HEK293 (cell line): ENCODE results near the gene INSRR.

ENCODE experiments used
- CTCF ChIA-PET: fragments of 350-600 bp; formaldehyde crosslinking; extraction: SDS; loops from one replicate; lab custom pipeline; 2021; ENCODE audit warnings: antibody characterized with exemption; lab: Yijun Ruan, JAX
- POLR2A ChIA-PET: fragments of 300-600 bp; formaldehyde crosslinking; extraction: SDS; loops from one replicate; lab custom pipeline; 2020; ENCODE audit warnings: antibody characterized with exemption, inconsistent platforms; lab: Yijun Ruan, JAX
- H3K27ac ChIP-seq: fragments of 200-500 bp; sonication (Bioruptor generic); 2 replicates; pipeline ENCODE4 v1.5.1; 2014; ENCODE audit warnings: low read depth, low read length, control low read depth, inconsistent platforms; ENCODE audit errors: extremely low read depth
- H3K36me3 ChIP-seq, 2 experiments: fragments of 200-500 bp in 1 of 2; sonication (Bioruptor generic) in 1 of 2; 1 replicate in 1 of 2; 2 replicates in 1 of 2; pipeline ENCODE4 v1.5.1; 2014 to 2017; ENCODE audit warnings: inconsistent platforms in 2 of 2, low read length in 2 of 2; ENCODE audit not compliant: control insufficient read depth in 2 of 2, insufficient read depth in 1 of 2
- H3K4me1 ChIP-seq: fragments of 200-500 bp; sonication (Bioruptor generic); 2 replicates; pipeline ENCODE4 v1.5.1; 2014; ENCODE audit warnings: mild to moderate bottlenecking, low read length, inconsistent platforms; ENCODE audit not compliant: control insufficient read depth, insufficient read depth
- H3K4me3 ChIP-seq: 2 replicates; pipeline ENCODE4 v1.5.1; 2011; ENCODE audit warnings: low read depth, mild to moderate bottlenecking, control low read depth, low read length, moderate library complexity
- H3K9me3 ChIP-seq: fragments of 200-500 bp; sonication (Bioruptor generic); 2 replicates; pipeline ENCODE4 v1.5.1; 2014; ENCODE audit warnings: low read depth, low read length, inconsistent platforms; ENCODE audit not compliant: control insufficient read depth, insufficient read depth
- KLF16 ChIP-seq: fragments of 450-650 bp; formaldehyde crosslinking; IDR thresholded peaks from 2 replicates; pipeline ENCODE4 v1.5.1; 2017; ENCODE audit warnings: missing biosample characterization, missing genetic modification characterization
- MYNN ChIP-seq: fragments of 450-650 bp; formaldehyde crosslinking; IDR thresholded peaks from 2 replicates; pipeline ENCODE4 v1.5.1; 2016; ENCODE audit warnings: missing biosample characterization, missing genetic modification characterization, borderline replicate concordance
- REPIN1 ChIP-seq: fragments of 450-650 bp; formaldehyde crosslinking; IDR thresholded peaks from 2 replicates; pipeline ENCODE4 v1.5.1; 2017; ENCODE audit warnings: missing biosample characterization, missing genetic modification characterization, low read depth
- ZIC2 ChIP-seq: fragments of 450-650 bp; formaldehyde crosslinking; IDR thresholded peaks from 2 replicates; pipeline ENCODE4 v1.5.1; 2016; ENCODE audit warnings: missing biosample characterization, missing genetic modification characterization
- ZNF112 ChIP-seq: fragments of 450-650 bp; formaldehyde crosslinking; IDR thresholded peaks from 2 replicates; pipeline ENCODE4 v1.5.0; 2017; ENCODE audit warnings: missing biosample characterization, missing genetic modification characterization
- ZNF133 ChIP-seq: fragments of 450-650 bp; formaldehyde crosslinking; IDR thresholded peaks from 2 replicates; pipeline ENCODE4 v1.5.1; 2016; ENCODE audit warnings: missing biosample characterization, missing genetic modification characterization
- ZNF274 ChIP-seq, 2 experiments: fragments of 200-500 bp in 1 of 2; fragments of 450-650 bp in 1 of 2; sonication (Bioruptor generic) in 1 of 2; formaldehyde crosslinking in 1 of 2; IDR thresholded peaks; 2 replicates each; pipeline versions ENCODE4 v1.5.1 to v1.6.1; 2014 to 2016; ENCODE audit warnings: borderline replicate concordance in 1 of 2, inconsistent platforms in 1 of 2, low read length in 1 of 2, missing biosample characterization in 1 of 2, missing genetic modification characterization in 1 of 2
- ZNF292 ChIP-seq: fragments of 450-650 bp; formaldehyde crosslinking; IDR thresholded peaks from 2 replicates; pipeline ENCODE4 v1.5.1; 2016; ENCODE audit warnings: low read depth, missing biosample characterization, missing genetic modification characterization, borderline replicate concordance
- ZNF501 ChIP-seq: fragments of 450-650 bp; formaldehyde crosslinking; IDR thresholded peaks from 2 replicates; pipeline ENCODE4 v1.5.1; 2016; ENCODE audit warnings: missing biosample characterization, missing genetic modification characterization
- ZNF530 ChIP-seq: fragments of 450-650 bp; formaldehyde crosslinking; IDR thresholded peaks from 2 replicates; pipeline ENCODE4 v1.5.1; 2016; ENCODE audit warnings: low read depth, missing biosample characterization, missing genetic modification characterization
- ZNF555 ChIP-seq: fragments of 450-650 bp; formaldehyde crosslinking; conservative IDR thresholded peaks from 2 replicates; pipeline ENCODE4 v1.5.1; 2017; ENCODE audit warnings: missing biosample characterization, mild to moderate bottlenecking, missing genetic modification characterization, inconsistent platforms
- ZNF610 ChIP-seq: fragments of 450-650 bp; formaldehyde crosslinking; IDR thresholded peaks from 2 replicates; pipeline ENCODE4 v1.5.1; 2016; ENCODE audit warnings: missing biosample characterization, missing genetic modification characterization, borderline replicate concordance
- ZNF623 ChIP-seq: fragments of 450-650 bp; formaldehyde crosslinking; IDR thresholded peaks from 2 replicates; pipeline ENCODE4 v1.5.1; 2016; ENCODE audit warnings: missing biosample characterization, missing genetic modification characterization
- ZNF664 ChIP-seq: fragments of 450-650 bp; formaldehyde crosslinking; IDR thresholded peaks from 2 replicates; pipeline ENCODE4 v1.5.1; 2016; ENCODE audit warnings: missing biosample characterization, missing genetic modification characterization
- ZNF785 ChIP-seq: fragments of 450-650 bp; formaldehyde crosslinking; IDR thresholded peaks from 2 replicates; pipeline ENCODE4 v1.5.1; 2016; ENCODE audit warnings: missing biosample characterization, missing genetic modification characterization
- ZNF843 ChIP-seq: fragments of 450-650 bp; formaldehyde crosslinking; IDR thresholded peaks from 2 replicates; pipeline ENCODE4 v1.5.1; 2016; ENCODE audit warnings: missing biosample characterization, missing genetic modification characterization
- TF ChIP-seq, protein P1 (sequence below): fragments of 450-650 bp; formaldehyde crosslinking; IDR thresholded peaks from 2 replicates; pipeline ENCODE4; 2016; ENCODE audit warnings: missing biosample characterization, missing genetic modification characterization
- TF ChIP-seq, protein P2 (sequence below): fragments of 450-650 bp; formaldehyde crosslinking; IDR thresholded peaks from 2 replicates; pipeline ENCODE4 v1.5.1; 2017; ENCODE audit warnings: missing biosample characterization, mild to moderate bottlenecking, missing genetic modification characterization, moderate library complexity
- TF ChIP-seq, protein P3 (sequence below): fragments of 450-650 bp; formaldehyde crosslinking; IDR thresholded peaks from 2 replicates; pipeline ENCODE4 v1.5.1; 2016; ENCODE audit warnings: missing biosample characterization, missing genetic modification characterization
- TF ChIP-seq, protein P4 (sequence below): fragments of 450-650 bp; formaldehyde crosslinking; IDR thresholded peaks from 2 replicates; pipeline ENCODE4 v1.5.1; 2016; ENCODE audit warnings: missing biosample characterization, missing genetic modification characterization, borderline replicate concordance

The INSRR gene

DNA sequence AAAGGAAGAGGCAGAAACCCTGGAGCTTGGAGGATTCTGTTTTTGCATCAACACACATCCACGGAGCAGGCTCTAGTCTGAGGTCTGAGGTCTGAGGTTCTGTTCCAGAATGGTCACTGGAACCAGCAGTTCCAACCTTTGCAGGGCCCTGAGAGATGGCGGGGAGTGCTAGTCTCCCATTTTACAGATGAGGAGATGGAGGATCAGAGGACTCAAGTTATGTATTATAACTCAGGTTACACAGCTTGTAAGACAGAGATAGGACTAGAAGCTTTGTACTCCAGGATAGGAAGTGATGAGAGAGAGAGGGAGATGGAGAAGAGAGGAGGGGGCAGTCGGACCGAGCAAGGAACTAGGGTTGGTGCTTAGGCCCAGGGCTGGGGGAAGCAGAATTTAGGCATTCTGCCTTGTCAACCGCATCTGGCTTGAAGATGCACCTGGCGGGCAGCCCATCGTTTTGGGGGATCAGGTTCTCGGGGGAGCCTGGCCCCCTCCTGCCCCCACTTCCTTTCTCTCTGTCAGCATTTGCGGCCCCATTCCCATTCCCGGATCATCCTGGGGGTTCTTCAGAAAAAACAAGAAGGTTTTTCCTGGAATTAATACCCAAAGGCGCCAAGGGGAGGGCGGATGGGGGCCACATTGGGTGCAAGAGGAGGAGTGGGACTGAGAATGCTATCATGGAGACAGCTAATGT, 40.2 kb upstream of the INSRR start:
- POLR2A ChIA-PET = interaction anchor here (1.0 kb wide), 1 partner anchor 27 kb away, joined by 3 read pairs; no protein-coding TSS in a partner anchor

More for the DNA sequence above, 40.2 kb upstream of the INSRR start:
- H3K4me1 ChIP-seq = no peaks in the 10 kb centered on the region
- no peaks in the 10 kb centered on the region for H3K36me3 ChIP-seq
- H3K4me3 ChIP-seq = no peak overlapping the region
- no peak for TF ChIP-seq ZIC2 (tag by site-specific recombination)
- TF ChIP-seq, protein P1, sequence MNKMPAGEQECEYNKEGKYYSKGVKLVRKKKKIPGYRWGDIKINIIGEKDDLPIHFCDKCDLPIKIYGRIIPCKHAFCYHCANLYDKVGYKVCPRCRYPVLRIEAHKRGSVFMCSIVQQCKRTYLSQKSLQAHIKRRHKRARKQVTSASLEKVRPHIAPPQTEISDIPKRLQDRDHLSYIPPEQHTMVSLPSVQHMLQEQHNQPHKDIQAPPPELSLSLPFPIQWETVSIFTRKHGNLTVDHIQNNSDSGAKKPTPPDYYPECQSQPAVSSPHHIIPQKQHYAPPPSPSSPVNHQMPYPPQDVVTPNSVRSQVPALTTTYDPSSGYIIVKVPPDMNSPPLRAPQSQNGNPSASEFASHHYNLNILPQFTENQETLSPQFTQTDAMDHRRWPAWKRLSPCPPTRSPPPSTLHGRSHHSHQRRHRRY = no peak
- TF ChIP-seq, protein P2, sequence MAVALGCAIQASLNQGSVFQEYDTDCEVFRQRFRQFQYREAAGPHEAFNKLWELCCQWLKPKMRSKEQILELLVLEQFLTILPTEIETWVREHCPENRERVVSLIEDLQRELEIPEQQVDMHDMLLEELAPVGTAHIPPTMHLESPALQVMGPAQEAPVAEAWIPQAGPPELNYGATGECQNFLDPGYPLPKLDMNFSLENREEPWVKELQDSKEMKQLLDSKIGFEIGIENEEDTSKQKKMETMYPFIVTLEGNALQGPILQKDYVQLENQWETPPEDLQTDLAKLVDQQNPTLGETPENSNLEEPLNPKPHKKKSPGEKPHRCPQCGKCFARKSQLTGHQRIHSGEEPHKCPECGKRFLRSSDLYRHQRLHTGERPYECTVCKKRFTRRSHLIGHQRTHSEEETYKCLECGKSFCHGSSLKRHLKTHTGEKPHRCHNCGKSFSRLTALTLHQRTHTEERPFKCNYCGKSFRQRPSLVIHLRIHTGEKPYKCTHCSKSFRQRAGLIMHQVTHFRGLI (tag by site-specific recombination) = no peak
- TF ChIP-seq ZNF610 (tag by site-specific recombination) = no peak
- no peak for TF ChIP-seq ZNF785 (tag by site-specific recombination)
- TF ChIP-seq ZNF112 (tag by site-specific recombination) = no peak
- no peak for TF ChIP-seq REPIN1 (tag by site-specific recombination)
- no peak for TF ChIP-seq ZNF292 (tag by site-specific recombination)
- no peak for TF ChIP-seq ZNF530
- TF ChIP-seq, protein P3, sequence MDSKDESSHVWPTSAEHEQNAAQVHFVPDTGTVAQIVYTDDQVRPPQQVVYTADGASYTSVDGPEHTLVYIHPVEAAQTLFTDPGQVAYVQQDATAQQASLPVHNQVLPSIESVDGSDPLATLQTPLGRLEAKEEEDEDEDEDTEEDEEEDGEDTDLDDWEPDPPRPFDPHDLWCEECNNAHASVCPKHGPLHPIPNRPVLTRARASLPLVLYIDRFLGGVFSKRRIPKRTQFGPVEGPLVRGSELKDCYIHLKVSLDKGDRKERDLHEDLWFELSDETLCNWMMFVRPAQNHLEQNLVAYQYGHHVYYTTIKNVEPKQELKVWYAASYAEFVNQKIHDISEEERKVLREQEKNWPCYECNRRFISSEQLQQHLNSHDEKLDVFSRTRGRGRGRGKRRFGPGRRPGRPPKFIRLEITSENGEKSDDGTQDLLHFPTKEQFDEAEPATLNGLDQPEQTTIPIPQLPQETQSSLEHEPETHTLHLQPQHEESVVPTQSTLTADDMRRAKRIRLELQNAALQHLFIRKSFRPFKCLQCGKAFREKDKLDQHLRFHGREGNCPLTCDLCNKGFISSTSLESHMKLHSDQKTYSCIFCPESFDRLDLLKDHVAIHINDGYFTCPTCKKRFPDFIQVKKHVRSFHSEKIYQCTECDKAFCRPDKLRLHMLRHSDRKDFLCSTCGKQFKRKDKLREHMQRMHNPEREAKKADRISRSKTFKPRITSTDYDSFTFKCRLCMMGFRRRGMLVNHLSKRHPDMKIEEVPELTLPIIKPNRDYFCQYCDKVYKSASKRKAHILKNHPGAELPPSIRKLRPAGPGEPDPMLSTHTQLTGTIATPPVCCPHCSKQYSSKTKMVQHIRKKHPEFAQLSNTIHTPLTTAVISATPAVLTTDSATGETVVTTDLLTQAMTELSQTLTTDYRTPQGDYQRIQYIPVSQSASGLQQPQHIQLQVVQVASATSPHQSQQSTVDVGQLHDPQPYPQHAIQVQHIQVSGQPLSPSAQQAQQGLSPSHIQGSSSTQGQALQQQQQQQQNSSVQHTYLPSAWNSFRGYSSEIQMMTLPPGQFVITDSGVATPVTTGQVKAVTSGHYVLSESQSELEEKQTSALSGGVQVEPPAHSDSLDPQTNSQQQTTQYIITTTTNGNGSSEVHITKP = no peak
- no peak for TF ChIP-seq ZNF501 (tag by site-specific recombination)
- no peak for TF ChIP-seq ZNF133
- no peak for TF ChIP-seq ZNF274 (IDR thresholded peaks at IDR 0.05; ENCODE audit: low read length)
- no peak for TF ChIP-seq ZNF274 (tag by site-specific recombination; IDR thresholded peaks at IDR 0.05; ENCODE audit: borderline replicate concordance)
- no peak for TF ChIP-seq KLF16 (tag by site-specific recombination)
- TF ChIP-seq, protein P4, sequence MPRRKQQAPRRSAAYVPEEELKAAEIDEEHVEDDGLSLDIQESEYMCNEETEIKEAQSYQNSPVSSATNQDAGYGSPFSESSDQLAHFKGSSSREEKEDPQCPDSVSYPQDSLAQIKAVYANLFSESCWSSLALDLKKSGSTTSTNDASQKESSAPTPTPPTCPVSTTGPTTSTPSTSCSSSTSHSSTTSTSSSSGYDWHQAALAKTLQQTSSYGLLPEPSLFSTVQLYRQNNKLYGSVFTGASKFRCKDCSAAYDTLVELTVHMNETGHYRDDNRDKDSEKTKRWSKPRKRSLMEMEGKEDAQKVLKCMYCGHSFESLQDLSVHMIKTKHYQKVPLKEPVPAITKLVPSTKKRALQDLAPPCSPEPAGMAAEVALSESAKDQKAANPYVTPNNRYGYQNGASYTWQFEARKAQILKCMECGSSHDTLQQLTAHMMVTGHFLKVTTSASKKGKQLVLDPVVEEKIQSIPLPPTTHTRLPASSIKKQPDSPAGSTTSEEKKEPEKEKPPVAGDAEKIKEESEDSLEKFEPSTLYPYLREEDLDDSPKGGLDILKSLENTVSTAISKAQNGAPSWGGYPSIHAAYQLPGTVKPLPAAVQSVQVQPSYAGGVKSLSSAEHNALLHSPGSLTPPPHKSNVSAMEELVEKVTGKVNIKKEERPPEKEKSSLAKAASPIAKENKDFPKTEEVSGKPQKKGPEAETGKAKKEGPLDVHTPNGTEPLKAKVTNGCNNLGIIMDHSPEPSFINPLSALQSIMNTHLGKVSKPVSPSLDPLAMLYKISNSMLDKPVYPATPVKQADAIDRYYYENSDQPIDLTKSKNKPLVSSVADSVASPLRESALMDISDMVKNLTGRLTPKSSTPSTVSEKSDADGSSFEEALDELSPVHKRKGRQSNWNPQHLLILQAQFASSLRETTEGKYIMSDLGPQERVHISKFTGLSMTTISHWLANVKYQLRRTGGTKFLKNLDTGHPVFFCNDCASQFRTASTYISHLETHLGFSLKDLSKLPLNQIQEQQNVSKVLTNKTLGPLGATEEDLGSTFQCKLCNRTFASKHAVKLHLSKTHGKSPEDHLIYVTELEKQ (tag by site-specific recombination) = no peak
- no peak for TF ChIP-seq ZNF555 (tag by site-specific recombination)
- TF ChIP-seq MYNN (tag by site-specific recombination) = no peak
- TF ChIP-seq ZNF623 (tag by site-specific recombination) = no peak
- TF ChIP-seq ZNF664 = no peak
- TF ChIP-seq ZNF843 = no peak
- no peak overlapping the region for H3K27ac ChIP-seq
- no peaks in the 10 kb centered on the region for H3K9me3 ChIP-seq
- CTCF ChIA-PET = interaction anchor here (0.5 to 3.2 kb wide), 6 partner anchors 9 to 196 kb away, joined by 3 to 20 read pairs (median 6); no protein-coding TSS in a partner anchor
